ENCODE results near the gene HNRNPF. TPM values are rescaled to one million over a fixed set of nuclear protein-coding genes. Genes with fewer than 3 reads are reported as not detected.

The HNRNPF gene
- total RNA-seq, 2 experiments from 2014 or later = 280 to 340 TPM

DNA sequence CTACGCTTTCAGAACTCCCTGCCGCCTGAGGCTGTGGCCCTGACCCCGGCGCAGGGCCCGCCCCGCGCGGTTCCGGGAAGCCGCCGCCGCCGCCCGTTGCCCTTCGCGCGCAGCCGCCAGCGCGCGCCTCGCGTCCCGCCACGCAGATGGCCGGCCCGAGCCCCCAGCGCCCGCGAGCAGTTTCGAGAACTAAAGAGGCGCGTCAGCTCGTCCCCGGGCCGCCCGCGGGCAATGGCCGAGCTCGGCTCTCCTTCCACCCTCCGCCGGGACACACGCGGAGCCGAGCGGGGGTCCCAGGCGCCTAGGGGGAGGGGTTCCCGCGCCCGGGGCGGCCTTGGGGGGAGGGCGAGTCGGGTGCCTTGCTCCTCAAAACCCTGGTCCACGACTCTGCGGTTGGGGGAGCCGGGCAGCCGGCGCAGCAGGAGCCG is 1.8 kb downstream of the HNRNPF start:
- Histone ChIP-seq H4K20me1 (ENCODE audit: insufficient read depth, low read length) (peaks cover 25% of the 10 kb centered on the region), H2AFZ (ENCODE audit: low read length) (no peak overlapping the region), H3K27ac (ENCODE audit: low read depth, low read length, poor library complexity, severe bottlenecking) (peak overlapping the region; percentile 82), H3K4me1 (ENCODE audit: insufficient read depth, low read length, poor library complexity, severe bottlenecking) (peaks cover 51% of the 10 kb centered on the region), H3K4me3 (ENCODE audit: low read depth, low read length, poor library complexity, severe bottlenecking) (peak overlapping the region; percentile 92), H3K9me3 (ENCODE audit: low read length) (no peaks in the 10 kb centered on the region), H3K36me3 (ENCODE audit: insufficient read depth, low read length) (peaks cover 61% of the 10 kb centered on the region), H3K4me2 (ENCODE audit: low read length) (peak overlapping the region; percentile 91), H3K79me2 (ENCODE audit: insufficient read depth, low read depth, low read length) (peaks cover 78% of the 10 kb centered on the region), H3K9me2 (ENCODE audit: insufficient read depth, low read length) (no peaks in the 10 kb centered on the region)
- POLR2A ChIA-PET = interaction anchor here (0.6 to 1.4 kb wide), 8 partner anchors 9 to 273 kb away, joined by 3 to 13 read pairs (median 4); no protein-coding TSS in a partner anchor
- intact Hi-C loops (cut with micrococcal nuclease; ENCODE audit: unreplicated experiment) = loop anchor here (1.0 kb wide), 1 partner anchor 10 kb away; no protein-coding TSS in a partner anchor
- TF ChIP-seq, protein P1, sequence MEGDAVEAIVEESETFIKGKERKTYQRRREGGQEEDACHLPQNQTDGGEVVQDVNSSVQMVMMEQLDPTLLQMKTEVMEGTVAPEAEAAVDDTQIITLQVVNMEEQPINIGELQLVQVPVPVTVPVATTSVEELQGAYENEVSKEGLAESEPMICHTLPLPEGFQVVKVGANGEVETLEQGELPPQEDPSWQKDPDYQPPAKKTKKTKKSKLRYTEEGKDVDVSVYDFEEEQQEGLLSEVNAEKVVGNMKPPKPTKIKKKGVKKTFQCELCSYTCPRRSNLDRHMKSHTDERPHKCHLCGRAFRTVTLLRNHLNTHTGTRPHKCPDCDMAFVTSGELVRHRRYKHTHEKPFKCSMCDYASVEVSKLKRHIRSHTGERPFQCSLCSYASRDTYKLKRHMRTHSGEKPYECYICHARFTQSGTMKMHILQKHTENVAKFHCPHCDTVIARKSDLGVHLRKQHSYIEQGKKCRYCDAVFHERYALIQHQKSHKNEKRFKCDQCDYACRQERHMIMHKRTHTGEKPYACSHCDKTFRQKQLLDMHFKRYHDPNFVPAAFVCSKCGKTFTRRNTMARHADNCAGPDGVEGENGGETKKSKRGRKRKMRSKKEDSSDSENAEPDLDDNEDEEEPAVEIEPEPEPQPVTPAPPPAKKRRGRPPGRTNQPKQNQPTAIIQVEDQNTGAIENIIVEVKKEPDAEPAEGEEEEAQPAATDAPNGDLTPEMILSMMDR (conservative IDR thresholded peaks at IDR 0.05; ENCODE audit: low read length) = no peak
- TF ChIP-seq EZH2phosphoT487 (IDR thresholded peaks at IDR 0.05; ENCODE audit: borderline replicate concordance, low read depth, low read length) = no peak
- BruUV-seq (replicated peaks) = no TSS peak
- peak; percentile 73 for DNase-seq (ENCODE audit: low spot score)
- CTCF ChIA-PET (ENCODE audit: unreplicated experiment) = interaction anchor here (0.6 kb wide), 1 partner anchor 50 kb away, joined by 3 read pairs; no protein-coding TSS in a partner anchor

DNA sequence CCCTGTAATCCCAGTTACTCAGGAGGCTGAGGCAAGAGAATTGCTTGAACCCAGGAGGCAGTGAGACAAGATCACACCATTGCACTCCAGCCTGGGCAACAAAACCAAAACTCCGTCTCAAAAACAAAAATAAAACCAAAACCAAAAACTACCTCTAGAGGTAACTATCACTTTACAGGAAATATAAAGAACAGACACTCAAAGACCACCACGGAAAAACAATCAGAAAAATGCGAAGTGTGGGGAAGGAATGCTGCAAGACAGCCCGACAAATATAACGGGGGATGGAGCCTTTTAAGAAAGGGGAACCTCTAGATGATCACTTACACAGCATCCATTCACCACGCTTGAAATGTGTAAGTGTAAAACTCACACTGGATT is 4.3 kb downstream of the HNRNPF start:
- CTCF ChIA-PET (ENCODE audit: unreplicated experiment) = no interaction called here
- intact Hi-C loops (cut with micrococcal nuclease; ENCODE audit: unreplicated experiment) = no loop called here
- DNase-seq (ENCODE audit: low spot score) = no peak
- Histone ChIP-seq H3K4me2 (ENCODE audit: low read length) (peak overlapping the region; percentile 91), H3K27ac (ENCODE audit: low read depth, low read length, poor library complexity, severe bottlenecking) (peak overlapping the region; percentile 82), H3K79me2 (ENCODE audit: insufficient read depth, low read depth, low read length) (peaks cover 94% of the 10 kb centered on the region), H3K4me1 (ENCODE audit: insufficient read depth, low read length, poor library complexity, severe bottlenecking) (peaks cover 67% of the 10 kb centered on the region), H3K9me2 (ENCODE audit: insufficient read depth, low read length) (no peaks in the 10 kb centered on the region), H4K20me1 (ENCODE audit: insufficient read depth, low read length) (peaks cover 45% of the 10 kb centered on the region), H3K9me3 (ENCODE audit: low read length) (no peaks in the 10 kb centered on the region), H3K4me3 (ENCODE audit: low read depth, low read length, poor library complexity, severe bottlenecking) (peak overlapping the region; percentile 92), H2AFZ (ENCODE audit: low read length) (no peak overlapping the region), H3K36me3 (ENCODE audit: insufficient read depth, low read length) (peaks cover 86% of the 10 kb centered on the region)
- no peak for TF ChIP-seq EZH2phosphoT487 (IDR thresholded peaks at IDR 0.05; ENCODE audit: borderline replicate concordance, low read depth, low read length)
- TF ChIP-seq, protein P1 (conservative IDR thresholded peaks at IDR 0.05; ENCODE audit: low read length) = no peak
- TSS peak; percentile 18 for BruUV-seq (replicated peaks)
- POLR2A ChIA-PET = interaction anchor here (0.6 to 0.7 kb wide), 3 partner anchors 17 to 964 kb away, joined by 3 to 5 read pairs (median 4); no protein-coding TSS in a partner anchor

DNA sequence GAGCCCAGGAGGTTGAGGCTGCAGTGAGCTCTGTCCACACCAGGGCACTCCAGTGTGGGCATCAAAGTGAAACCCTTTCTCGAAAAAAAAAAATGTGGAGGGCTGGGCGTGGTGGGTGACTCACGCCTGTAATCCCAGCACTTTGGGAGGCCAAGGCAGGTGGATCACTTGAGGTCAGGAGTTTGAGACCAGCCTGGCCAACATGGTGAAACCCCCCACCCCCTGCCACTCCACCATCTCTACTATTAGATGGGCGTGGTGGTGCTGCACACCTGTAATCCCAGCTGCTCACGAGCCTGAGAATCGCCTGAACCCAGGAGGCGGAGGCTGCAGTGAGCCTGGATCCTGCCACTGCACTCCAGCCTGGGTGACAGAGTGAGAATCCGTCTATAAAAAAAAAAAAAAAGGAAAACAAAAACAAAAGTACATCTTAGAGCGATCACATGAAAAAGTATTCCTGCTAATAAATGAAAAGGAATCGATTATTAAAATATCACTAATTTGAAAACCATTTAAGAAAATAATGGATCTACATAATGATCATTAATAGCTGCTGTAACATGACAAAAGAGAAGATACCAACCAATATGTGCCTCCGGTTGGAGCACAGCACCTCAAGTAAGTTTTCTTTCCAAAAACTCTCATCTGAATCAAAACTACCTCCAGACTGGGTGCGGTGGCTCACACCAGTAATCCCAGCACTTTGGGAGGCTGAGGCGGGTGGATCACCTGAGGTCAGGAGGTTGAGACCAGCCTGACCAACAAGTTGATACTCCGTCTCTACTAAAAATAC is 4.9 kb downstream of the HNRNPF start:
- intact Hi-C loops (cut with micrococcal nuclease; ENCODE audit: unreplicated experiment) = no loop called here
- no TSS peak for BruUV-seq (replicated peaks)
- H3K9me3 ChIP-seq (ENCODE audit: low read length) = no peaks in the 10 kb centered on the region
- H3K36me3 ChIP-seq (ENCODE audit: insufficient read depth, low read length) = peaks cover 92% of the 10 kb centered on the region
- H3K9me2 ChIP-seq (ENCODE audit: insufficient read depth, low read length) = no peaks in the 10 kb centered on the region
- POLR2A ChIA-PET = interaction anchor here (0.6 to 1.7 kb wide), 5 partner anchors 10 to 965 kb away, joined by 3 to 7 read pairs (median 5); no protein-coding TSS in a partner anchor
- H3K4me3 ChIP-seq (ENCODE audit: low read depth, low read length, poor library complexity, severe bottlenecking) = peak overlapping the region; percentile 92
- H3K4me1 ChIP-seq (ENCODE audit: insufficient read depth, low read length, poor library complexity, severe bottlenecking) = peaks cover 69% of the 10 kb centered on the region
- peaks cover 49% of the 10 kb centered on the region for H4K20me1 ChIP-seq (ENCODE audit: insufficient read depth, low read length)
- H3K4me2 ChIP-seq (ENCODE audit: low read length) = peak overlapping the region; percentile 91
- H3K79me2 ChIP-seq (ENCODE audit: insufficient read depth, low read depth, low read length) = peaks cover 96% of the 10 kb centered on the region
- H3K27ac ChIP-seq (ENCODE audit: low read depth, low read length, poor library complexity, severe bottlenecking) = peak overlapping the region; percentile 82
- no peak for TF ChIP-seq EZH2phosphoT487 (IDR thresholded peaks at IDR 0.05; ENCODE audit: borderline replicate concordance, low read depth, low read length)
- TF ChIP-seq, protein P1 (conservative IDR thresholded peaks at IDR 0.05; ENCODE audit: low read length) = no peak
- CTCF ChIA-PET (ENCODE audit: unreplicated experiment) = no interaction called here
- H2AFZ ChIP-seq (ENCODE audit: low read length) = no peak overlapping the region
- DNase-seq (ENCODE audit: low spot score) = no peak
